KOPT-K1 (cell line): ENCODE results near the gene TBX10.
"Not testable (repeated sequence)": the region's sequence is repeated elsewhere in the genome, so short reads cannot be mapped to it uniquely, and the experiment has no call there.

Experiments used
- H3K27ac ChIP-seq: fragments of 200-600 bp; sonication (generic); 2 replicates; pipeline ENCODE4 v1.5.1; 2016; ENCODE audit warnings: antibody characterized with exemption, mild to moderate bottlenecking, low read depth, low read length; ENCODE audit not compliant: poor library complexity, severe bottlenecking
- H3K36me3 ChIP-seq: fragments of 200-600 bp; sonication (generic); 2 replicates; pipeline ENCODE4 v1.5.1; 2017; ENCODE audit warnings: antibody characterized with exemption, mild to moderate bottlenecking, low read length, moderate library complexity; ENCODE audit not compliant: insufficient read depth
- H3K9me3 ChIP-seq: fragments of 200-600 bp; sonication (generic); 2 replicates; pipeline ENCODE4 v1.5.1; 2017; ENCODE audit warnings: antibody characterized with exemption, low read length, mild to moderate bottlenecking; ENCODE audit not compliant: insufficient read depth, poor library complexity, severe bottlenecking

Gene TBX10

GRCh38 chr11:67610302-67610868, 29.2 kb downstream of the TBX10 start:
- H3K27ac ChIP-seq, result no peak overlapping the region
- H3K9me3 ChIP-seq, result no peaks in the 10 kb centered on the region
- peaks cover 54% of the 10 kb centered on the region for H3K36me3 ChIP-seq

DNA sequence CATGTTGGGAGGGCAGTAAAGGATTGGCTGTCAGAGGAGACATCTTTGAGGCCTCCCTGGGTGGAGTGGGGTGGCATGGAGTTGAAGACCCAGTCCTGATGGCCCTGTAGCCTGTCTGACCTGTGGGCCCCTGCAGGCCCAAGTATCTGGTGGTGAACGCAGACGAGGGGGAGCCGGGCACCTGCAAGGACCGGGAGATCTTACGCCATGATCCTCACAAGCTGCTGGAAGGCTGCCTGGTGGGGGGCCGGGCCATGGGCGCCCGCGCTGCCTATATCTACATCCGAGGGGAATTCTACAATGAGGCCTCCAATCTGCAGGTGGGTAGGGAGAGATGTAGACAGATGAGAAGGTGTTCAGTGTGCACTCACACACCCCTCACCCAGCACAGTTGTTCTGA, 30.2 kb downstream of the TBX10 start:
- Histone ChIP-seq H3K27ac (no peak overlapping the region), H3K9me3 (no peaks in the 10 kb centered on the region), H3K36me3 (peaks cover 54% of the 10 kb centered on the region)

GRCh38 chr11:67608486-67608885, 31.1 kb downstream of the TBX10 start:
- peaks cover 54% of the 10 kb centered on the region for H3K36me3 ChIP-seq
- H3K27ac ChIP-seq, result no peak overlapping the region
- no peaks in the 10 kb centered on the region for H3K9me3 ChIP-seq

GRCh38 chr11:67607507-67607906, 32.1 kb downstream of the TBX10 start:
- H3K36me3 ChIP-seq, result peaks cover 44% of the 10 kb centered on the region
- H3K27ac ChIP-seq, result peak overlapping the region; percentile 71

GRCh38 chr11:67606492-67607295, 32.9 kb downstream of the TBX10 start, which contains the start of gene NDUFV1:
Gene NDUFV1, plus strand, starts transcription at chr11:67606936. Its CDS starts 69 bp downstream, at chr11:67607005.
- no peaks in the 10 kb centered on the region for H3K9me3 ChIP-seq
- H3K27ac ChIP-seq, result peak within 1 kb of the TSS; percentile 71
- peaks cover 36% of the 10 kb centered on the region for H3K36me3 ChIP-seq

More at GRCh38 chr11:67607507-67607906, 32.1 kb downstream of the TBX10 start:
- no peaks in the 10 kb centered on the region for H3K9me3 ChIP-seq

GRCh38 chr11:67606093-67606491, 33.5 kb downstream of the TBX10 start:
- Histone ChIP-seq H3K9me3 (no peaks in the 10 kb centered on the region), H3K36me3 (peaks cover 30% of the 10 kb centered on the region), H3K27ac (peak overlapping the region; percentile 71)

GRCh38 chr11:67605231-67606011, 34.1 kb downstream of the TBX10 start:
- H3K9me3 ChIP-seq, result no peaks in the 10 kb centered on the region
- peaks cover 23% of the 10 kb centered on the region for H3K36me3 ChIP-seq
- no peak overlapping the region for H3K27ac ChIP-seq

GRCh38 chr11:67604815-67605214, 34.7 kb downstream of the TBX10 start:
- Histone ChIP-seq H3K27ac (no peak overlapping the region), H3K9me3 (no peaks in the 10 kb centered on the region), H3K36me3 (peaks cover 17% of the 10 kb centered on the region)

DNA sequence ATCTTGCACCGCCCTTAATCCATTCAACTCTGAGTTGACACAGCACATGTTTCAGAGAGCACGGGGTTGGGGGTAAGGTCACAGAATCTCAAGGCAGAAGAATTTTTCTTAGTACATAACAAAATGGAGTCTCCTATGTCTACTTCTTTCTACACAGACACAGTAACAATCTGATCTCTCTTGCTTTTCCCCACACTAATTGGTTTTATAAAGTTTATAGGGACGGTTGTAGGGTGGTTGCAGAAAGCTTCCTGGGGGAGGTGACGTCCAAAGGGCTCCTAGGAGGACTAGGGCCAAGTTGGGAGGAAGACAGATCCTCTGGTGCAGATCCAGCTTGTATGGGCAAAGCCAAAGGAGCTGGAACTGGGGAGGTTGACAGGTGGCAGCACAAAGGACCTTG, 35.4 kb downstream of the TBX10 start:
- H3K27ac ChIP-seq, H3K36me3 ChIP-seq, H3K9me3 ChIP-seq: not testable (repeated sequence)

- Histone ChIP-seq H3K36me3 (no peaks in the 10 kb centered on the region), H3K27ac (no peak overlapping the region), H3K9me3 (peaks cover 8% of the 10 kb centered on the region)
These were observed 38.5 kb downstream of the TBX10 start for GRCh38 chr11:67601098-67601497.

- Histone ChIP-seq H3K9me3 (peaks cover 9% of the 10 kb centered on the region), H3K27ac (no peak overlapping the region), H3K36me3 (no peaks in the 10 kb centered on the region)
These were observed 39.1 kb downstream of the TBX10 start for GRCh38 chr11:67600324-67601029.

DNA sequence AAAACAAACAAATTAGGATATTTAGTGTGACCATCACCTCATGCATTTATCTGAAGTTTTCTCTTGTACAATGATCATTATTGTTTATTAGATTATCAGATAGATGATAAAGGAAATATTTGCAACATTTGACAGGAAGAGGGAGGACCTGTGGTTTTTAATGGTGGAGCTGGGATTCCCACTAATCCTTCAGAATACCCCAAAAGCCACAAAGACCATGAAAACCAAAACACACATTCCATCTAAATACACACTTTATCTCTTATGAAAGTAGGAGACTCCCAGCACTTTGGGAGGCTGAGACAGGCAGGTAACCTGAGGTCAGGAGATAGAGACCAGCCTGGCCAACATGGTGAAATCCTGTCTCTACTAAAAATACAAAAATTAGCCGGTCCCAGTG, 40.4 kb downstream of the TBX10 start:
- H3K36me3 ChIP-seq, result no peaks in the 10 kb centered on the region
- H3K9me3 ChIP-seq, result peaks cover 9% of the 10 kb centered on the region
- H3K27ac ChIP-seq, result no peak overlapping the region

DNA sequence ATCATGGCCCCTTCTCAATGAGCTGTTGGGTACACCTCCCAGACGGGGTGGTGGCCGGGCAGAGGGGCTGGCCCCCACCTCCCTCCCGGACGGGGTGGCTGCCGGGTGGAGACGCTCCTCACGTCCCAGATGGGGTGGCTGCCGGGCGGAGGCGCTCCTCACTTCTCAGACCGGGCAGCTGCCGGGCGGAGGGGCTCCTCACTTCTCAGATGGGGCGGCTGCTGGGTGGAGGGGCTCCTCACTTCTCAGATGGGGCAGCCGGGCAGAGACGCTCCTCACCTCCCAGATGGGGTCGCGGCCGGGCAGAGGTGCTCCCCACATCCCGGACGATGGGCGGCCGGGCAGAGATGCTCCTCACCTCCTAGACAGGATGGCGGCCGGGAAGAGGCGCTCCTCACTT, 41.6 kb downstream of the TBX10 start:
- not testable (repeated sequence) for H3K9me3 ChIP-seq, H3K36me3 ChIP-seq, H3K27ac ChIP-seq

DNA sequence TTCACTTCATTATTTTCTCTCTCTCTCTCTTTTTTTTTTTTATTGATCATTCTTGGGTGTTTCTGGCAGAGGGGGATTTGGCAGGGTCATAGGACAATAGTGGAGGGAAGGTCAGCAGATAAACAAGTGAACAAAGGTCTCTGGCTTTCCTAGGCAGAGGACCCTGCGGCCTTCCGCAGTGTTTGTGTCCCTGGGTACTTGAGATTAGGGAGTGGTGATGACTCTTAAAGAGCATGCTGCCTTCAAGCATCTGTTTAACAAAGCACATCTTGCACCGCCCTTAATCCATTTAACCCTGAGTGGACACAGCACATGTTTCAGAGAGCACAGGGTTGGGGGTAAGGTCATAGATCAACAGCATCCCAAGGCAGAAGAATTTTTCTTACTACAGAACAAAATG, 42.1 kb downstream of the TBX10 start:
- H3K36me3 ChIP-seq, H3K27ac ChIP-seq, H3K9me3 ChIP-seq: not testable (repeated sequence)
